ENCODE data around the gene GRID1.

The GRID1 gene

GRCh38 chr10:86136934-86137333 lies 229.7 kb downstream of the GRID1 start:
- no peaks in the 10 kb centered on the region for H3K9me3 ChIP-seq
- H3K27ac ChIP-seq = no peak overlapping the region
- TF ChIP-seq CTCF (IDR thresholded peaks at IDR 0.05) = no peak
- no peaks in the 10 kb centered on the region for H3K27me3 ChIP-seq
- H3K4me3 ChIP-seq (ENCODE audit: low read depth in 1 of 2, low read length in 1 of 2) = no peak overlapping the region
- H3K4me1 ChIP-seq (ENCODE audit: control insufficient read depth in 1 of 2, insufficient read depth in 1 of 2, low read depth in 1 of 2, low read length in 1 of 2) = no peaks in the 10 kb centered on the region
- no peaks in the 10 kb centered on the region for H3K36me3 ChIP-seq

GRCh38 chr10:86135191-86135590 lies 231.4 kb downstream of the GRID1 start:
- H3K4me1 ChIP-seq (ENCODE audit: control insufficient read depth in 1 of 2, insufficient read depth in 1 of 2, low read depth in 1 of 2, low read length in 1 of 2) = no peaks in the 10 kb centered on the region
- no peak overlapping the region for H3K4me3 ChIP-seq (ENCODE audit: low read depth in 1 of 2, low read length in 1 of 2)
- H3K27ac ChIP-seq = no peak overlapping the region
- H3K9me3 ChIP-seq = no peaks in the 10 kb centered on the region
- no peaks in the 10 kb centered on the region for H3K36me3 ChIP-seq
- no peaks in the 10 kb centered on the region for H3K27me3 ChIP-seq
- TF ChIP-seq CTCF (IDR thresholded peaks at IDR 0.05) = no peak

- no peaks in the 10 kb centered on the region for H3K36me3 ChIP-seq
- no peak for TF ChIP-seq CTCF (IDR thresholded peaks at IDR 0.05)
- no peaks in the 10 kb centered on the region for H3K9me3 ChIP-seq
- H3K4me3 ChIP-seq (ENCODE audit: low read depth in 1 of 2, low read length in 1 of 2) = no peak overlapping the region
- no peaks in the 10 kb centered on the region for H3K27me3 ChIP-seq
- no peaks in the 10 kb centered on the region for H3K4me1 ChIP-seq (ENCODE audit: control insufficient read depth in 1 of 2, insufficient read depth in 1 of 2, low read depth in 1 of 2, low read length in 1 of 2)
- no peak overlapping the region for H3K27ac ChIP-seq
These were observed 235.7 kb downstream of the GRID1 start for GRCh38 chr10:86130737-86131475.

- Histone ChIP-seq H3K27me3 (no peaks in the 10 kb centered on the region), H3K9me3 (no peaks in the 10 kb centered on the region), H3K4me3 (ENCODE audit: low read depth in 1 of 2, low read length in 1 of 2) (no peak overlapping the region), H3K36me3 (no peaks in the 10 kb centered on the region), H3K27ac (no peak overlapping the region), H3K4me1 (ENCODE audit: control insufficient read depth in 1 of 2, insufficient read depth in 1 of 2, low read depth in 1 of 2, low read length in 1 of 2) (no peaks in the 10 kb centered on the region)
- no peak for TF ChIP-seq CTCF (IDR thresholded peaks at IDR 0.05)
These were observed 236.6 kb downstream of the GRID1 start for GRCh38 chr10:86130041-86130440.

DNA sequence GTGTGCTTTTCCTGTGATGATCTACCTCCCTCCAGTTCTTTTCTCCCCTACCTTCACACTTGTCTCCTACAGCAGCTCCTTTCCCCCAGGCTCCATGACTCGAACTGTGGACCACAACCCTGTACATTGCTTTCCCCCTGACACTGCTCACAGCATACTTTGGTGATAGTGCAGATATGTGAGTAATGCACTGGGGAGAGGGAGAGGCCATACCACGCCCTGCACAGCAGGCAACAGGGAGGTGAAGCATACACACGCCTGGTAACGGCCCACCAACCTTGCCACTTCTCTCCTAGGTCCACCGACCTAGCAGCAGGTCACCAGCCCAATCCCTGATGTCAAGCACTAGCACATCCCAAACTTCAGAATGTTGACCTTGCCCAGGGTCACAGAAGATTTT lies 238.2 kb downstream of the GRID1 start:
- Histone ChIP-seq H3K27me3 (no peaks in the 10 kb centered on the region), H3K27ac (no peak overlapping the region), H3K9me3 (no peaks in the 10 kb centered on the region), H3K4me1 (ENCODE audit: control insufficient read depth in 1 of 2, insufficient read depth in 1 of 2, low read depth in 1 of 2, low read length in 1 of 2) (no peaks in the 10 kb centered on the region), H3K36me3 (no peaks in the 10 kb centered on the region), H3K4me3 (ENCODE audit: low read depth in 1 of 2, low read length in 1 of 2) (no peak overlapping the region)
- TF ChIP-seq CTCF (IDR thresholded peaks at IDR 0.05) = no peak
